Subcutaneous abdominal adipose tissue (tissue), 5 donors: Measurements from ENCODE around the gene AGER.
"Not testable (repeated sequence)": the region's sequence is repeated elsewhere in the genome, so short reads cannot be mapped to it uniquely, and the experiment has no call there.

Experiments used
- H3K27ac ChIP-seq: one replicate; pipeline ENCODE4 v1.7.0; 2013; ENCODE audit warnings: low read depth, mild to moderate bottlenecking, inconsistent platforms, low read length, moderate library complexity
- H3K27me3 ChIP-seq, 5 donors: one replicate each; pipeline ENCODE4 v1.7.0; 2013; ENCODE audit warnings: low read length in 5 of 5, inconsistent platforms in 1 of 5; ENCODE audit not compliant: control insufficient read depth in 5 of 5, insufficient read depth in 4 of 5
- H3K36me3 ChIP-seq, 5 donors: one replicate each; pipeline ENCODE4 v1.7.0; 2013; ENCODE audit warnings: low read length in 5 of 5; ENCODE audit not compliant: control insufficient read depth in 5 of 5, insufficient read depth in 5 of 5
- H3K4me1 ChIP-seq, 5 donors: one replicate each; pipeline ENCODE4 v1.7.0; 2013; ENCODE audit warnings: low read length in 5 of 5, mild to moderate bottlenecking in 3 of 5, moderate library complexity in 1 of 5; ENCODE audit not compliant: control insufficient read depth in 5 of 5, insufficient read depth in 5 of 5
- H3K4me3 ChIP-seq, 5 donors: one replicate each; pipeline ENCODE4 v1.7.0; 2013; ENCODE audit warnings: low read length in 5 of 5, low read depth in 1 of 5
- H3K9ac ChIP-seq, 5 donors: one replicate each; pipeline ENCODE4 v1.7.0; 2013; ENCODE audit warnings: low read length in 5 of 5, mild to moderate bottlenecking in 4 of 5, moderate library complexity in 3 of 5
- H3K9me3 ChIP-seq, 5 donors: one replicate each; pipeline ENCODE4 v1.7.0; 2013; ENCODE audit warnings: low read length in 5 of 5; ENCODE audit not compliant: control insufficient read depth in 5 of 5
- donor health status: healthy.
- donor health status: healthy.
- donor health status: healthy.
- donor health status: healthy.
- donor health status: healthy.

The AGER gene

GRCh38 chr6:32215617-32216016 lies 31.6 kb upstream of the AGER start:
- Histone ChIP-seq H3K4me3 (no peak overlapping the region), H3K27ac (no peak overlapping the region), H3K9me3 (no peaks in the 10 kb centered on the region), H3K4me1 (peaks cover 0 to 35% (median 0%) of the 10 kb centered on the region in 5 donors), H3K36me3 (peaks cover 0 to 69% (median 41%) of the 10 kb centered on the region in 5 donors), H3K9ac (no peak overlapping the region), H3K27me3 (peaks cover 0 to 3% (median 0%) of the 10 kb centered on the region in 5 donors)

- peaks cover 0 to 23% (median 0%) of the 10 kb centered on the region in 5 donors for H3K4me1 ChIP-seq
- no peaks in the 10 kb centered on the region for H3K9me3 ChIP-seq
- H3K27ac ChIP-seq = no peak overlapping the region
- no peak overlapping the region for H3K4me3 ChIP-seq
- H3K27me3 ChIP-seq = no peaks in the 10 kb centered on the region
- H3K9ac ChIP-seq = no peak overlapping the region
- H3K36me3 ChIP-seq = peaks cover 0 to 63% (median 32%) of the 10 kb centered on the region in 5 donors
Observed at GRCh38 chr6:32214126-32214525, 30.1 kb upstream of the AGER start.

GRCh38 chr6:32213649-32214048 lies 29.6 kb upstream of the AGER start:
- Histone ChIP-seq H3K27ac (no peak overlapping the region), H3K36me3 (peaks cover 0 to 60% (median 32%) of the 10 kb centered on the region in 5 donors), H3K9me3 (no peaks in the 10 kb centered on the region), H3K4me3 (no peak overlapping the region), H3K27me3 (no peaks in the 10 kb centered on the region), H3K4me1 (peaks cover 0 to 20% (median 0%) of the 10 kb centered on the region in 5 donors), H3K9ac (no peak overlapping the region)

GRCh38 chr6:32212076-32212760 lies 28.2 kb upstream of the AGER start:
- H3K27ac ChIP-seq = no peak overlapping the region
- no peak overlapping the region for H3K4me3 ChIP-seq
- H3K27me3 ChIP-seq = no peaks in the 10 kb centered on the region
- no peaks in the 10 kb centered on the region for H3K9me3 ChIP-seq
- no peak overlapping the region for H3K9ac ChIP-seq
- H3K36me3 ChIP-seq = peaks cover 0 to 51% (median 25%) of the 10 kb centered on the region in 5 donors
- peaks cover 0 to 7% (median 0%) of the 10 kb centered on the region in 5 donors for H3K4me1 ChIP-seq

- peaks cover 0 to 43% (median 21%) of the 10 kb centered on the region in 5 donors for H3K36me3 ChIP-seq
- H3K4me1 ChIP-seq, H3K9me3 ChIP-seq, H3K27me3 ChIP-seq, H3K27ac ChIP-seq, H3K9ac ChIP-seq, H3K4me3 ChIP-seq: not testable (repeated sequence)
Observed at GRCh38 chr6:32211432-32211831, 27.4 kb upstream of the AGER start.

DNA sequence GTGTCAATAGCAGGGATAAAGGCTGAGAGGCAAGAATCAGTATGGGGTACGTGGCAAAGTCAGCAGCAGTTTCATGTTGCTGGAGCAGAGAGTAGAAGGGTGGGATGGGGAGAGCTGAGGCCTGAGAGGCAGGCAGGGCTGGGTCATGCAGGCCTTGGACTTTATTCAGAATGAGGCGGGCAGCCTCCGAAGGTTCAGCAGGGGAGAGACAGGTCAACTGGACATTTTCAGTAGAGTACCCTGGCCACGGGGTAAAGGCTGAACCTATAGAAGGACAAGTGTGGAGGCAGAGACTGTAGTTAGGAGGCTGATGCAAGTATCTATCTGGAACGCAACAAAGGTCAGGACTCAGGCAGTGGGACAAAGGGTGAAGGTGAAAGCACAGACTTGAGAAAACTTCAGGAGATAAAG lies 26.1 kb upstream of the AGER start:
- Histone ChIP-seq H3K27me3 (no peaks in the 10 kb centered on the region), H3K9ac (no peak overlapping the region), H3K9me3 (no peaks in the 10 kb centered on the region), H3K27ac (no peak overlapping the region), H3K4me1 (no peaks in the 10 kb centered on the region), H3K36me3 (peaks cover 0 to 37% (median 21%) of the 10 kb centered on the region in 5 donors), H3K4me3 (no peak overlapping the region)

- peaks cover 0 to 2% (median 0%) of the 10 kb centered on the region in 5 donors for H3K27me3 ChIP-seq
- no peak overlapping the region for H3K4me3 ChIP-seq
- H3K9ac ChIP-seq = no peak overlapping the region
- peaks cover 0 to 4% (median 0%) of the 10 kb centered on the region in 5 donors for H3K4me1 ChIP-seq
- H3K36me3 ChIP-seq = peaks cover 0 to 42% (median 22%) of the 10 kb centered on the region in 5 donors
- H3K27ac ChIP-seq = no peak overlapping the region
- H3K9me3 ChIP-seq = no peaks in the 10 kb centered on the region
Observed at GRCh38 chr6:32208996-32209395, 24.9 kb upstream of the AGER start.

DNA sequence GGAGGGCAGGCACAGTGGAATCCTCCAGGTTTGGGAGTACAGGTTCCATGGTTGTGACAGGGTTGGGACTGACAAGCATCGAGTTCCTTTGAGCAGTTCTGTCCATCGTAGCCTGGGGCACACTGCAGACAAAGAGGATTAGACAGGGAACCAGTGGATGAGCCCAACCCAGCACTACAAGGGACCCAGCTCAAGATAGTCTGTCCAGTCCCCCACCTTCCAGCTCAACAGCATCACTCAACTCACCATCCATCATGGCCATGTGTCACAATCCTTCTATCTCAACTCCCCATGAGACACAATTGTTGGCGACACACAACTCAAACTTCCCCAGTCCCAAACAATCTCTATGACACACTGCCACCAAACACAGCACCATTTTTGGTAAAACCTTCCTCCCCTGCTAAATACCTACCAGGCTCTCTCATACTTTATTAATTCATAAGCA lies 20.2 kb upstream of the AGER start:
- Histone ChIP-seq H3K9me3 (no peaks in the 10 kb centered on the region), H3K27ac (no peak overlapping the region), H3K4me3 (no peak overlapping the region), H3K9ac (no peak overlapping the region), H3K27me3 (peaks cover 0 to 11% (median 6%) of the 10 kb centered on the region in 5 donors), H3K4me1 (peaks cover 0 to 11% (median 0%) of the 10 kb centered on the region in 5 donors), H3K36me3 (peaks cover 0 to 38% (median 25%) of the 10 kb centered on the region in 5 donors)

- H3K27me3 ChIP-seq = peaks cover 0 to 11% (median 6%) of the 10 kb centered on the region in 5 donors
- H3K36me3 ChIP-seq = peaks cover 0 to 38% (median 21%) of the 10 kb centered on the region in 5 donors
- H3K9ac ChIP-seq = no peak overlapping the region
- H3K27ac ChIP-seq = no peak overlapping the region
- H3K4me3 ChIP-seq = no peak overlapping the region
- H3K4me1 ChIP-seq = peaks cover 0 to 13% (median 0%) of the 10 kb centered on the region in 5 donors
- H3K9me3 ChIP-seq = no peaks in the 10 kb centered on the region
Observed at GRCh38 chr6:32203426-32204267, 19.6 kb upstream of the AGER start.

GRCh38 chr6:32202186-32202585 lies 18.1 kb upstream of the AGER start:
- Histone ChIP-seq H3K4me1 (peaks cover 2 to 26% (median 4%) of the 10 kb centered on the region in 5 donors), H3K4me3 (no peak overlapping the region), H3K9me3 (no peaks in the 10 kb centered on the region), H3K9ac (no peak overlapping the region), H3K36me3 (peaks cover 0 to 43% (median 21%) of the 10 kb centered on the region in 5 donors), H3K27me3 (peaks cover 0 to 11% (median 6%) of the 10 kb centered on the region in 5 donors), H3K27ac (no peak overlapping the region)
